LNCaP clone FGC (cell line): ENCODE measurements around the gene ITGA5.

Experiments
- DNase-seq: peaks from one replicate; pipeline ENCODE4 v3.0.0-alpha.2; 2011; ENCODE audit warnings: low read depth
- H3K4me3 ChIP-seq: 2 replicates; pipeline ENCODE4 v1.5.1; 2011; ENCODE audit warnings: mild to moderate bottlenecking, low read depth, low read length, control low read depth
- TF ChIP-seq, protein P1 (sequence below): IDR thresholded peaks from 2 replicates; pipeline ENCODE4 v1.5.1; 2012; ENCODE audit warnings: mild to moderate bottlenecking; ENCODE audit not compliant: control insufficient read depth, insufficient read depth; ENCODE audit errors: extremely low read depth

ITGA5 gene

DNA sequence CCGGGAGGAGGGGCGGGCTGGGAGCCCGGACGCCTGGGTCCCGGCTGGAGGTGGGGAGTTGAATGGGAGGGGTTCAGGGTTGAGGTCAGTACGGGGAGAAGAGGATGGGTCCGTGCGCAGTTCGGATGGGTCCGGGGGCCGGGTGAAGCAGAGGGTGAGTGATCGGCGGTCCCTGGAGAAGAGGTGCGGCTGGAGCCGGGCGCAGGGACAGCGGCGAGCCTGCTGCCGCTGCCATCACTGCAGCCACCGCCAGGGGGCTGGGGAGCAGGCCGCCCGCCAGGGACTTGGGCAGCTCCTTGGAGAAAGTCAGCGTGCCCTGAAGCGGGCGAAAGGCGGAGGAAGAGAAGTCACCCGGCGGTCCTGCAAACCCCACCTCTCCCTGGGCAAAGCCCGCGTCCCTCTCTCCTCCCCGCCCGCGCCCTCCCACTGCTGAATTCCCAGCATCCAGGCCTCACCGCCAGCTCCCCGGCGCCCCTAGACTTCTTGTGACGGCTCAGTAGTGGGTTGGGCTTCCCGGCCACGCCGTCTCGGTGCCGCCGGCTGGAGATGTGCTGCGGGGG, 48.8 kb downstream of the ITGA5 start:
- TF ChIP-seq, protein P1, sequence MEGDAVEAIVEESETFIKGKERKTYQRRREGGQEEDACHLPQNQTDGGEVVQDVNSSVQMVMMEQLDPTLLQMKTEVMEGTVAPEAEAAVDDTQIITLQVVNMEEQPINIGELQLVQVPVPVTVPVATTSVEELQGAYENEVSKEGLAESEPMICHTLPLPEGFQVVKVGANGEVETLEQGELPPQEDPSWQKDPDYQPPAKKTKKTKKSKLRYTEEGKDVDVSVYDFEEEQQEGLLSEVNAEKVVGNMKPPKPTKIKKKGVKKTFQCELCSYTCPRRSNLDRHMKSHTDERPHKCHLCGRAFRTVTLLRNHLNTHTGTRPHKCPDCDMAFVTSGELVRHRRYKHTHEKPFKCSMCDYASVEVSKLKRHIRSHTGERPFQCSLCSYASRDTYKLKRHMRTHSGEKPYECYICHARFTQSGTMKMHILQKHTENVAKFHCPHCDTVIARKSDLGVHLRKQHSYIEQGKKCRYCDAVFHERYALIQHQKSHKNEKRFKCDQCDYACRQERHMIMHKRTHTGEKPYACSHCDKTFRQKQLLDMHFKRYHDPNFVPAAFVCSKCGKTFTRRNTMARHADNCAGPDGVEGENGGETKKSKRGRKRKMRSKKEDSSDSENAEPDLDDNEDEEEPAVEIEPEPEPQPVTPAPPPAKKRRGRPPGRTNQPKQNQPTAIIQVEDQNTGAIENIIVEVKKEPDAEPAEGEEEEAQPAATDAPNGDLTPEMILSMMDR = peak; percentile 96
- no peak overlapping the region for H3K4me3 ChIP-seq
- no peak for DNase-seq

DNA sequence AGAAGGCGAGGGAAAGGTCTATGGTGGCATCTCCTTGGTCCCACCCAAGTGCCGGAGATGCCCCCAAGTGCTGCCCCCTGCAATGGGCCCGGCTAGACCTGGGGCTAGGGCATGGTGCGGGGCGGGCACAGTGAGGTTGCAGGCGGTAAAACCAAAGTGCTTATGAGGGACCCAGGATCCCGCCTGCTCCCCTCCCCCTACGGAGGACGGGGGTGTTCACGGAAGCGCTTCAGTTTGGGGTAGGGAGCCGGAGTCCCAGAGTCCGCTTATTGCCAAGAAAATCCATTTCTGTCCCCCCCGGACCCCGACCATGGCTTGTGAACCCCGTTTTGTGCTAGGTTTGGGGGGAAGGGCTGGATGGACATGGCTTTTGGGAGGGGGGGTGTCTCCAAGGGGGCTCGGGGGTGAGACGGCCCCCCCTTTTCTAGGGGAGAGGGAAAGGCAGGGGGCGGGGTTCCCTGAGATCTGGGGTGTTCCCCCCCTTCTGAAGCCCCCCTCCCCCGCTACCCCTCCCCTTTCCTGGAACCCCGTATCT, 49.4 kb downstream of the ITGA5 start:
- TF ChIP-seq, protein P1 = no peak
- DNase-seq = no peak
- H3K4me3 ChIP-seq = no peak overlapping the region

DNA sequence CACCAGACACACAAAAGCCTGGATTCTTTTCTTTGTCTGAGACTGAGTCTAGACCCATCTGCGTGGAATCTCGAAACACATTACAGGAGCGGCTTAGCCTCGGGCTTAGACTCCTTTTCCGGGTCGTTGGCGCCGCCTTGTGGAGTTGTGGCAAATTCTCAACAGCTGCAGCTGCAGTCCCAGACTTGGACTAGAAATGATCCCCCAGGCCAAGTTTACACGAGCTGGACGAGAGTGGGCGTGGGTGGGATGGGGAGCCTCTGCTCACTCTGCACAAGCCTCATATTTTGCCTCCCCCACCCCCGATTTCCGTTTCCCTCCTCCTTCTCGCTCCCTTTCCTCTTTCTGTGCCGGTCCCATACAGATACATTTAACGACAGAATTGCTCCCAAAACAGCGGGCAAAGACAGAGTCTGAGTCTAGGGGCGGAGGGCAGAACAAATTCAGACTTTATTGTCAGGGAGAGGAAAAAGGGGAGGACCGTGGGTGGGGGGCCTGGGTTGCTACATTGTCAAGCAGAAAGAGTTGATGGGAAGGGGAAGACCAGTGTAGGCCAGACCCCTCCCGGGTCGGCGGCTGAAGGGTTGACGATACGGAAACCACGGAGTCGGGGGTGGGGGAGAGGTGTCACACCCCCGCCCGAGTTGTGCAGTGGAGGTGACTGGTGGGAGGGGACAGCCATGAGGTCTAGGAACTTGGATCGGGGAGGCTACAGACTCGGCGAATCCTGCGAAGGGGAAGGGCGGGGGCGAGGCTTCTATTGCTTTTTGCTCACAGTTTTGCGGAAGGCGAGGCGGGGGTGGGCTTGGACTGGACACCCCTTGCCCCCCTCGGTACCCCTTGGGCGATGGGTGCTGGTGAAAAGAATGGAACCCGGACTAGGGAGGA, 50.1 kb downstream of the ITGA5 start:
- TF ChIP-seq, protein P1 = peak; percentile 90
- no peak overlapping the region for H3K4me3 ChIP-seq
- DNase-seq = no peak

DNA sequence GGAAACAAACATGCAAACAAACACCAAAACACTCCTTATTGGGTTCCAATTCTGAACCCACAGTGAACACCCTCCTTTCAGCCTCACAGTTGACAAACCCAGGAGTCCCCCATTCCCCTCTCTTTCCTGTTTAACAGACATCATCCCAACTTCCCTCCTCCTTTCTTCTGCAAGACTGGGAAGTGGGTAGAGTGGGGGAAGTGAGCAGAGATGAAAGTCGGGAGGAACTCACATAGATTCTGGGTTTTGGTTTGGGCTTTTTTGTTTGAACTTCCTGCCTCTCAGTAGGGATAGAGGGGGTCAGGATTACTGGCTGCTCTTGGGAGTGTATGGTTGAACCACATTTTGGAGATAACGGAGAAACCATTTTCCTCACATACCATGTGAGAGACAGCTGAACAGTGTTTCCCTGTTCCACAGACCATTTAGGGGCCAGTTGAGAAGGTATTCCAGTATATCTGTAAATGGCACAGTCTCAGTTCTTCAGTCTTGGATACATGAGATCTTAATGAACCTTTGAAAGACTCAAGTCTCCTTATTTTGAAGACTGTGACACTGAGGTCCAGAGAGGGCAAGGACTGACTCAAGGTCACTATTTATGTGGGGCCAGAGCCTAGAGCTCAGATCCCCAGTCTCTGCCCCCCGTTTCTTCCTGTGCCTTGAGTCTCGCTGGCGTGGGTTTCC, 50.9 kb downstream of the ITGA5 start:
- DNase-seq = no peak
- H3K4me3 ChIP-seq = no peak overlapping the region
- TF ChIP-seq, protein P1 = no peak

DNA sequence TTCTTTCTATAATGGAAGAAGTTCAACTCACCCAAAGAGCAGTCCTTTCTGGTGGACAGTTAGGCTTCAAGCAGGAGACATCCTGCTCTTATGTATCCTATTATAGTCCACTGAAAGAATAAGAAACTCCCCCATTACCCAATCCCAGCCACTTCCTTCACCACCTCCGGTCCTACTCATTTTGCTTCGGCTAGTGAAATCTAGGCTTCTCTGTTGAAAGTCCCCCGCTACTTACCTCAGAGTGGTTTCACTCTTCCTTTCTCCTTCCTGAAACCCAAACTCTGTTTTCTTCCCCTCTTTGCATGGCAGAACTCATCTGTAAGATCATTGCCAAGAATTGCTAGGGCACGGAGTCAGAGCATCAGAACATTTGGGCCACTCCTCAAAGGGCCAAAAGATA, 54.7 kb downstream of the ITGA5 start, which contains the start of gene GPR84:
GPR84 (minus strand) TSS at position 74 of the 400 bp plus-strand sequence. CDS start 635 bp downstream, outside the sequence.
- TF ChIP-seq, protein P1 = no peak
- DNase-seq = no peak
- H3K4me3 ChIP-seq = no peak within 1 kb of the TSS

DNA sequence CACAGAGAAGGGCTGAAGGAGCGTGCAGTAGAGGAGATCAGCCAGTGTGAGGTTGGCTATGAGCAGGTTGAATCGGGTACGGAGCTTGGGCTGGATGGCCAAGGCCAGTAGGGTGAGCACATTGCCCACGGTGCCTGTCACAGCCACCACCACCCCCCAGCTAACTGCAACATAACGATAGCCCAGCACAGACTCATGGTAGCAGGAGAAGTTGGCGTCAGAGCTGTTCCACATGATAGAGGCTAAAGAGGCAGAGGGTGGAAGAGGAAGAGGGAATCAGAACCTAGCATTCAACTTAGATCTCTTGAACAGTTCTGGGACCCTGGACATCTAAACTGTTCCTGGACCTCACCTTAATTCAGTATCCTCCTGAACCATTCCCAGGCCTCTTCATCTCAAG, 55.4 kb downstream of the ITGA5 start:
- no peak overlapping the region for H3K4me3 ChIP-seq
- TF ChIP-seq, protein P1 = no peak

More for the DNA sequence above, 55.4 kb downstream of the ITGA5 start:
- DNase-seq = no peak
